HG03558 (cell line): ENCODE data around the gene SPRY2.

Experiments
- ATAC-seq: cut with Tn5 transposase; IDR thresholded peaks from one replicate; pipeline ENCODE4 v1.9.1; 2021; ENCODE audit warnings: moderate number of reproducible peaks; ENCODE audit not compliant: unreplicated experiment; ENCODE audit errors: extremely low read depth

The SPRY2 gene

DNA sequence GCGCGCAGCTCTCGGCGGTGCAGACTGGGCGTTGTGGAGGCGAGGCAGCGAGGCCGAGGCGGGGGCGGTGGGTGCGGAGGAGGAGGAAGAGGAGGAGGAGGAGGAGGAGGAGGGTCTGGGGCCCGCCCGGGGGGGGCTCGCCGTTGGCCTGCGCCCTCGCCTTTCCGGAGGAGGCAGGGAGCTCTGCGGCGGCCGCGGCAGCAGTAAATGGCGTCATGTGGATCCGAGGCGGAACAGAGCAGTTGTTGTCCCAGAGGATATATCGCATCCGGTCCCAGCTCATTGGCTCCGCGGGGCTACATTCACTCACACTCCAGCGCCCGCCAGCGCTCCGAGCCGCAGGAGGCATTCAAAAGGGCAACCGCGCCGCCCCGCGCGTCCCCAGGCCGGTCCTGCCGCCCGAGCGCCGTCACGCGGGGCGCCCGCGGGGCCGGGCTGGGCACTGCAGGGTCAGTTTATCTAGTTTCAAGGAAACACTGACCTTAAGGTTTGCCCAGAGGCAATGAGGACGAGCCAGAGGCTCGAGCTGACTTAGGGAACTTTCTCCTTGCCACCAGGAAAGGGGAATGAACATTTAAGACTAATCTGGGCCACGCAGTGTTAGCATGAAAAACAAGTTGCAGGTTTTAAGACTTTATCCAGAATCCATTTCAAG, at the start of gene SPRY2:
SPRY2 (minus strand) TSS at position 26 of the 655 bp plus-strand sequence. CDS start 3,421 bp downstream, outside the sequence.
- peak; percentile 50 for ATAC-seq

GRCh38 chr13:80390338-80390737, 49.4 kb upstream of the SPRY2 start:
- no peak for ATAC-seq

GRCh38 chr13:80389073-80390038, 48.4 kb upstream of the SPRY2 start:
- no peak for ATAC-seq

- ATAC-seq = no peak
These were observed 47.6 kb upstream of the SPRY2 start for GRCh38 chr13:80388506-80388905.

GRCh38 chr13:80386592-80386991, 45.7 kb upstream of the SPRY2 start:
- no peak for ATAC-seq

DNA sequence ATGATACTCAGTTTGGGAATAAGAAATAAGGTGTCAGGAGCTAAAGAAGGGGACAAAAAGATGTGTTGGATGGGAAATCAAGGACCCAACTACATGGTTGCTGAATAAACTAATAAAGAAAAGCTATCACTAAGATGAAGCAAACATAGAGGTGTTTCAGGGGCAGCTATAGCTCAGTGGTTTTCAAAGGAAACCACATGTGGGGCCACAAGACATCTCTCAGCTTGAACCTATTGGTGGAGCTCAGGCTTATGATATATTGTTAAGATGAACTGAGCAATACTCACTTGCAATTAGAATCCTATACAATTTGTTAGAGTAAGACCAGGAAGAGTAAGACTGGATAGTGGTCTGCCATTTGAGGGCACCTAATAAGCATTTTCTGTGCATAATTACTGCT, 45.1 kb upstream of the SPRY2 start:
- ATAC-seq = no peak

DNA sequence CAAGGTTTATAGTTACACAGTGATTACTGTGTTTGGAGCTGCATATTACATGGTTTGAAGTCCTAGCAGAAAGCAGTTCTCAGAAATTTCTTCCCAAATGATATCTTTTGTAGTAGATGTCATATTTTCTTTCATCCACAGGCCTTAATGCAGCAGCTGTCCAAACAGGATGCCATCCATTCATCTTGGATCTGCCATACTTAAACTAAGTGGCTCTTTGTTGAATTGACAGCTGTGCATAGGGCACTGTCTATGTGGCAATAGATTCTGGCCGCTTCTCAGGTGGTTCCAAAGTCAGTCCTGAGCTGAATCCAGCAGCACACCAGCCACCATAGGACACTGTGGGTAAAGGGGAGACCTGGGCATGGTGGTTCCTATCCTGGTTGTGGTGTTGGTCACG, 41.6 kb upstream of the SPRY2 start:
- ATAC-seq = no peak

- no peak for ATAC-seq
These were observed 38.3 kb upstream of the SPRY2 start for GRCh38 chr13:80379245-80379644.

DNA sequence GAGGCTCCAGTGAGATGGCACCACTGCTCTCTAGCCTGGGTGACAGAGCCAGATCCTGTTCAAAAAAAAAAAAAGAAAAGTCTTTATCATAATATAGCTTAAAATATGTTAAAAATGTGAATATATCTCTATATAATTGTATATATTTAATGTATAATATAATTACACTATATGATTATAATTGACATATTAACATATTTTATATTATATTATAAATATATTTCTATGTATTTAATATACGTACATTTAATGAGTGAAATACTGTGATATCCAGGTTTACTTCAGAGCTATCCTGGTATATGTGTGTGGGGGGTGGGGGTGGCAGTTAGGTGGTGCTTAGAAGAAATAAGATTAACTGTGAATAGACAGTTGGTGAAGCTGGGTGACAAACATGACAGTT, 35.6 kb upstream of the SPRY2 start:
- ATAC-seq = no peak

- ATAC-seq = no peak
These were observed 34.0 kb upstream of the SPRY2 start for GRCh38 chr13:80374901-80375300.

GRCh38 chr13:80374444-80374843, 33.5 kb upstream of the SPRY2 start:
- no peak for ATAC-seq

- ATAC-seq = no peak
These were observed 31.0 kb upstream of the SPRY2 start for GRCh38 chr13:80371840-80372509.

DNA sequence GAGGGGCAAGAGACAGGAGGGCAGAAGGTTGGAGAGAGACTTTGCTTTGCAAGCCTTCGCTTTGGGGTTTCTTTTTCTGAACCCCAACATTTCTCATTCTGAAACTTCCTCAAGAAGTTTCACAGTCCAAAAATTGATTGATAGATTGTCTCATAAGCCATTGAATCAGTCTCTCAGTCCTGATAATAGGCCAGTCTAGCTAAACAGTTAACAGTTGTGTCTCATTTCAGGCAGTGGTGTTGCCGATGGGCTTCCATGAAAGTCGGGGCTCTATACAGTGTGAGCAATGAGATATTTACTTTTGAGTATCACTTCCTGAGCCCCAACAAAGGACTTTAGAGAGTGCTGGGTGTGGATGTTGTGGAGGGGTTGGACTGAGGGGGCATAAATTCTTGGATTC, 26.5 kb upstream of the SPRY2 start:
- no peak for ATAC-seq

DNA sequence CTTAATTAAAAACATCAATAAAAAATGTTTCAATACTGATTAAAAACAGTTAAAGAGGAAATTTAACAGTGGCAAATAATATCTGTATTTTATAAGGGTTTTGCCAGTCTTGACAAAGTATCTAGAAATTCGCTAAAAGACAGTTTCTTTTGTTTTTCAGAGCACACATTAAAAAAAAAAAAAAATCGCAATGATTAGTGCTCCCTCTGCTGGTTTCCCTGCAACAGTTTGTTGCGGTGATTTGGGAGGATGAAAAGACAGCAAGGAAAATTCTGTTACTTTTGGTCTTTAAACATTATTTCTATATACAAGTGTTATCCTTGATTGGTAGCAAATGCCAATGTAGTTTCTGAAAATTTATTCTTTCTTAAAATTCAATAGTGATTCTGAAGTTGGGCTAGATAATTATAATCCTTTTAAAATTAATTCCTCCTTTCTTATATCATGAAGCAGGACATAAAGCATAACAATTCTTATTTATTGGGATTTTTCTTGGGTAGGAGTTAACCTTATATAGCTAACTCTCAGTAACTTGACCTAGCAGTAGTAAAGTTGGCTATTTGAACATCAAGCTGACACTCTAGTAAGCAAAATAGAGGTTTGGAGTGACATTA, 23.1 kb upstream of the SPRY2 start:
- no peak for ATAC-seq

DNA sequence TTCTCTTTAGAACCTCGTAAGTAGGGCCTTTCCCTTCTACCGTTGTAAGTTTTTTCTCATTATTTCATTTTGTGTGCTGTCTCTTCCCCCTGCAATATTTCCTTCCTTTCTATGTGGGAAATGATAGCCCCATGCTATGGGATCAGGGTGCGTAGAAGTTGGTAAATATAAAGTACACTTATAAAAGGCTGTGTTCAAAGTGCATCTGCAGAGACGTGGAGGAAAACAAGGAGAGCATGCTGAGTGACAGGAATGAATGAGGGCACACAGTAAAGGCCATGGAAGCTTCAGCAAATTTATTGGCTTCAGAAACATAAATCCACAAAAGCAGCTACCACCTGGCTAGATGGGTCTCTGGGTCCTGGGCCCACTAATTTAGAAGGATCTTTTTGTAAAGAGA, 21.6 kb upstream of the SPRY2 start:
- no peak for ATAC-seq

DNA sequence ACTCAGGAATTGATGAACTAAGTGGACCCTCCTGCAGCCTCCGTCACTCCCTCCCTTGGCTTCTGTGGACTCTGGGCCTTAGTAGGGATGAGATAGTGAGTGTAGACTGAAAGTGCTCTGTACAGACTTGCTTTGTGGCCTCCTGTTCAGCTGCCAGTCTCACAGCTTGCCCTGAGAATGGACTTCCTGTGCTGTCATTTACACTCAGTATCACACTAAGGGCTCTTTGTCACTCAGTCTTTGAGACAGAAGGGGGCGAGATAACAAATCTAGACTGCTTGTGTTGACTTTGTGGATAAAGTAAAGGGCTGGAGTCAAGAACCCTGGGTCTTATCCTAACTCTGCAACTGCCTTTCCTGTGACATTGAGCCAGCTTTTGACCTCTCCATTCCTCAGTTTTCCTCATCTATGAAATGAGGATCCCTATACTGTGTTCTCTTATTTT, 21.0 kb upstream of the SPRY2 start:
- ATAC-seq = peak; percentile 86

- no peak for ATAC-seq
These were observed 20.4 kb upstream of the SPRY2 start for GRCh38 chr13:80361298-80361697.

GRCh38 chr13:80360453-80360800, 19.5 kb upstream of the SPRY2 start:
- ATAC-seq = no peak

GRCh38 chr13:80359778-80360452, 19.0 kb upstream of the SPRY2 start:
- ATAC-seq = no peak

- no peak for ATAC-seq
These were observed 18.5 kb upstream of the SPRY2 start for GRCh38 chr13:80359414-80359777.
